Activated CD8-positive, alpha-beta memory T cell treated with anti-CD3 and anti-CD28 coated beads for 4 hours (primary cell): ENCODE measurements around the gene DSG4.
"Not testable (repeated sequence)": the region's sequence is repeated elsewhere in the genome, so short reads cannot be mapped to it uniquely, and the experiment has no call there.

Experiments
- DNase-seq, 2 donors: peaks; one replicate each; pipeline ENCODE4 v3.0.0-alpha.2; 2020; ENCODE audit warnings: low read depth in 2 of 2

The DSG4 gene

GRCh38 chr18:31376477-31376876, at the start of gene DSG4:
Gene DSG4, plus strand, starts transcription at chr18:31376777. Its CDS starts 135 bp downstream, at chr18:31376912.
- no peak for DNase-seq

- no peak for DNase-seq
These were observed 46.7 kb upstream of the DSG4 start for GRCh38 chr18:31329787-31330438.

GRCh38 chr18:31343454-31343853, 33.1 kb upstream of the DSG4 start:
- no peak for DNase-seq

GRCh38 chr18:31353336-31353735, 23.2 kb upstream of the DSG4 start:
- DNase-seq, result not testable (repeated sequence)

- no peak for DNase-seq
These were observed 21.6 kb upstream of the DSG4 start for GRCh38 chr18:31354990-31355389.

- DNase-seq, result no peak
These were observed 20.6 kb upstream of the DSG4 start for GRCh38 chr18:31356025-31356424.

- DNase-seq, result no peak
These were observed 12.4 kb upstream of the DSG4 start for GRCh38 chr18:31364190-31364589.

- DNase-seq, result no peak
These were observed 7.1 kb upstream of the DSG4 start for GRCh38 chr18:31369478-31369877.

- no peak for DNase-seq
These were observed 4.6 kb upstream of the DSG4 start for GRCh38 chr18:31371989-31372388.

GRCh38 chr18:31373641-31374040, 2.9 kb upstream of the DSG4 start:
- no peak for DNase-seq

GRCh38 chr18:31380912-31381311, 4.3 kb downstream of the DSG4 start:
- DNase-seq, result no peak

- no peak for DNase-seq
These were observed 5.5 kb downstream of the DSG4 start for GRCh38 chr18:31382107-31382506.

GRCh38 chr18:31386741-31387140, 10.2 kb downstream of the DSG4 start:
- DNase-seq, result no peak

GRCh38 chr18:31393286-31393685, 16.7 kb downstream of the DSG4 start:
- DNase-seq, result no peak

- DNase-seq, result no peak
These were observed 20.4 kb downstream of the DSG4 start for GRCh38 chr18:31396796-31397612.

- no peak for DNase-seq
These were observed 21.6 kb downstream of the DSG4 start for GRCh38 chr18:31398191-31398590.

GRCh38 chr18:31399306-31400032, 22.9 kb downstream of the DSG4 start:
- DNase-seq, result no peak

- no peak for DNase-seq
These were observed 24.8 kb downstream of the DSG4 start for GRCh38 chr18:31401156-31402025.

- DNase-seq, result no peak
These were observed 25.4 kb downstream of the DSG4 start for GRCh38 chr18:31402026-31402373.

GRCh38 chr18:31403409-31403808, 26.8 kb downstream of the DSG4 start:
- DNase-seq, result no peak

- no peak for DNase-seq
These were observed 31.1 kb downstream of the DSG4 start for GRCh38 chr18:31407649-31408048.

- no peak for DNase-seq
These were observed 32.7 kb downstream of the DSG4 start for GRCh38 chr18:31409276-31409675.
